Endothelial cell (in vitro differentiated cells): ENCODE measurements around the gene ABCA3. TPM values are rescaled to one million over a fixed set of nuclear protein-coding genes. Genes with fewer than 3 reads are reported as not detected.

Source experiments
- DNase-seq: peaks from one replicate; pipeline ENCODE4 v3.0.0; 2021; ENCODE audit warnings: low spot score
- H3K27ac Mint-ChIP-seq: one replicate; pipeline ENCODE4 v1.8.0; 2021; ENCODE audit warnings: mixed read lengths, inconsistent platforms; ENCODE audit not compliant: unreplicated experiment
- H3K27me3 Mint-ChIP-seq: one replicate; pipeline ENCODE4 v1.8.0; 2021; ENCODE audit warnings: mild to moderate bottlenecking, moderate library complexity, mixed read lengths, inconsistent platforms; ENCODE audit not compliant: unreplicated experiment
- H3K36me3 Mint-ChIP-seq: one replicate; pipeline ENCODE4 v1.8.0; 2021; ENCODE audit warnings: mild to moderate bottlenecking, low read depth, mixed read lengths, inconsistent platforms; ENCODE audit not compliant: unreplicated experiment
- H3K4me1 Mint-ChIP-seq: one replicate; pipeline ENCODE4 v1.8.0; 2021; ENCODE audit warnings: mild to moderate bottlenecking, mixed read lengths, inconsistent platforms; ENCODE audit not compliant: unreplicated experiment
- H3K4me3 Mint-ChIP-seq: one replicate; pipeline ENCODE4 v1.8.0; 2021; ENCODE audit warnings: mild to moderate bottlenecking, mixed read lengths, inconsistent platforms; ENCODE audit not compliant: unreplicated experiment
- H3K9me3 Mint-ChIP-seq: one replicate; pipeline ENCODE4 v1.8.0; 2021; ENCODE audit warnings: mixed read lengths, inconsistent platforms; ENCODE audit not compliant: unreplicated experiment
- CTCF ChIP-seq: fragments of 200-600 bp; sonication (generic); IDR thresholded peaks from one replicate; pipeline ENCODE4 v1.5.0; 2021; ENCODE audit warnings: antibody characterized with exemption; ENCODE audit not compliant: unreplicated experiment
- total RNA-seq: library from RNA; stranded (reverse); fragmentation: NEBNext Ultra II Directional; extraction: Animal tissue kit (Norgen Biotek cat#: 25700); gene quantifications from one replicate; pipeline ENCODE4 v1.2.1, GENCODE V29; 2021; ENCODE audit not compliant: unreplicated experiment

ABCA3 gene
- total RNA-seq, 1 donor from 2014 or later: 10.4 TPM

- Mint-ChIP-seq H3K36me3 (no peaks in the 10 kb centered on the region), H3K4me3 (no peak overlapping the region), H3K4me1 (no peaks in the 10 kb centered on the region), H3K27me3 (peaks cover 3% of the 10 kb centered on the region), H3K27ac (no peak overlapping the region), H3K9me3 (no peaks in the 10 kb centered on the region)
- TF ChIP-seq CTCF: no peak
- DNase-seq: no peak
Observed at GRCh38 chr16:2295056-2295798, 45.3 kb downstream of the ABCA3 start.

- TF ChIP-seq CTCF: no peak
- DNase-seq: no peak
- peaks cover 4% of the 10 kb centered on the region for H3K4me1 Mint-ChIP-seq
- H3K4me3 Mint-ChIP-seq: no peak overlapping the region
- no peak overlapping the region for H3K27ac Mint-ChIP-seq
- peaks cover 7% of the 10 kb centered on the region for H3K27me3 Mint-ChIP-seq
- no peaks in the 10 kb centered on the region for H3K9me3 Mint-ChIP-seq
- H3K36me3 Mint-ChIP-seq: no peaks in the 10 kb centered on the region
Observed at GRCh38 chr16:2292221-2292620, 48.3 kb downstream of the ABCA3 start.

GRCh38 chr16:2289282-2289681 is 51.2 kb downstream of the ABCA3 start:
- no peaks in the 10 kb centered on the region for H3K36me3 Mint-ChIP-seq
- no peak for DNase-seq
- no peaks in the 10 kb centered on the region for H3K9me3 Mint-ChIP-seq
- H3K4me1 Mint-ChIP-seq: peaks cover 4% of the 10 kb centered on the region
- H3K27ac Mint-ChIP-seq: no peak overlapping the region
- H3K27me3 Mint-ChIP-seq: peaks cover 9% of the 10 kb centered on the region
- no peak for TF ChIP-seq CTCF
- no peak overlapping the region for H3K4me3 Mint-ChIP-seq

DNA sequence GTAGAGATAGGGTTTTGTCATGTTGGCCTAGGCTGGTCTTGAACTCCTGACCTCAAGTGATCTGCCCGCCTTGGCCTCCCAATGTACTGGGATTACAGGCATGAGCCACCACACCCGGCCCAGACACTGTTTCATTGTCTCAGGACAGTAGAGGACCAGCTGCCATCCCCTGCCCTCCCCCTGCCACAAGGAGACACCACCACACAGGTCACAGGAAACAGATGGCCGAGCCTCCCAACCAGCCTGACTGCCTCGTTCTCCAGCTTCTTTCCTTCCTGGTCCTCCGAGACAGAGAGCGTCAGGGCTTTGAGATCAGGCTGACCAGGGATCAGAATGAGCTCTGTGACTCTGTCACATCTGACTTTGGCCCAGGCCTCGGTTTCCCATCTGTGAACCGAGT is 51.8 kb downstream of the ABCA3 start:
- TF ChIP-seq CTCF: no peak
- Mint-ChIP-seq H3K9me3 (no peaks in the 10 kb centered on the region), H3K27me3 (peaks cover 9% of the 10 kb centered on the region), H3K27ac (no peak overlapping the region), H3K36me3 (peaks cover 2% of the 10 kb centered on the region), H3K4me1 (peaks cover 4% of the 10 kb centered on the region), H3K4me3 (no peak overlapping the region)
- peak; percentile 44 for DNase-seq

DNA sequence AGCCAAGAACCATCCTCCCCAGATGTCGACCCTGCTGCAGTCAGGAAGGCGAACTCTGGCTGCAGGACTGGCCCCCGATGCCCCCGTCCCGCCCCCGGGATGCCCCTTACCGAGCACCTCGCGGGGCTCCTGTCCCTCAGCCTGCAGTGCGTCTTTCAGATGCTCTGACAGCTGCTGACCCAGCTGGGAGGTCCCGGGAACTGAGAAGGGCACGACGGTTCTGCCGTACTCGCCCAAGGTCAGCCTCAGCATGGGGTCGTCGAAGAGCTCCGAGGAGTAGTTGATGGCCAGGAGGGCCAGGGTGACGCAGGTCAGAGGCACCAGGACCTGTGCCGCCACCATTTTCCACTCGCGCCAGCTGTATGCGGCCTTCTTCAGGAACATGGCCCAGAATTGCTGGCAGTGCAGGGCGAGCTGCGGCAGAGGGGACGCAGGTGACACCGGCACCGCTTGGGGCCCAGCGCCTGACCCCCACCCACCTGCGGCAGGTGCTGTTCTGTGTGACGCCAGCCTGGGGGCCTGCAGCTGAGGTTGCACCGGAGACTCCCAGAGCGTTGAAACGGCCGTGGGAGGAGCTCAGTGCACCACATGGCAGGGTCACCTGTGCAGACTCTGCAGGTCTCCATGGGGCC is 52.5 kb downstream of the ABCA3 start:
- no peak overlapping the region for H3K4me3 Mint-ChIP-seq
- no peak for DNase-seq
- peaks cover 4% of the 10 kb centered on the region for H3K4me1 Mint-ChIP-seq
- no peak for TF ChIP-seq CTCF
- peaks cover 4% of the 10 kb centered on the region for H3K36me3 Mint-ChIP-seq
- H3K27ac Mint-ChIP-seq: no peak overlapping the region
- peaks cover 11% of the 10 kb centered on the region for H3K27me3 Mint-ChIP-seq
- H3K9me3 Mint-ChIP-seq: no peaks in the 10 kb centered on the region
